ENCODE results near the gene CDC14B.

GRCh38 chr9:96603305-96604003, 16.2 kb downstream of the CDC14B start:
- TF ChIP-seq, protein P1, sequence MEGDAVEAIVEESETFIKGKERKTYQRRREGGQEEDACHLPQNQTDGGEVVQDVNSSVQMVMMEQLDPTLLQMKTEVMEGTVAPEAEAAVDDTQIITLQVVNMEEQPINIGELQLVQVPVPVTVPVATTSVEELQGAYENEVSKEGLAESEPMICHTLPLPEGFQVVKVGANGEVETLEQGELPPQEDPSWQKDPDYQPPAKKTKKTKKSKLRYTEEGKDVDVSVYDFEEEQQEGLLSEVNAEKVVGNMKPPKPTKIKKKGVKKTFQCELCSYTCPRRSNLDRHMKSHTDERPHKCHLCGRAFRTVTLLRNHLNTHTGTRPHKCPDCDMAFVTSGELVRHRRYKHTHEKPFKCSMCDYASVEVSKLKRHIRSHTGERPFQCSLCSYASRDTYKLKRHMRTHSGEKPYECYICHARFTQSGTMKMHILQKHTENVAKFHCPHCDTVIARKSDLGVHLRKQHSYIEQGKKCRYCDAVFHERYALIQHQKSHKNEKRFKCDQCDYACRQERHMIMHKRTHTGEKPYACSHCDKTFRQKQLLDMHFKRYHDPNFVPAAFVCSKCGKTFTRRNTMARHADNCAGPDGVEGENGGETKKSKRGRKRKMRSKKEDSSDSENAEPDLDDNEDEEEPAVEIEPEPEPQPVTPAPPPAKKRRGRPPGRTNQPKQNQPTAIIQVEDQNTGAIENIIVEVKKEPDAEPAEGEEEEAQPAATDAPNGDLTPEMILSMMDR (IDR thresholded peaks at IDR 0.05) = no peak
- TF ChIP-seq POLR2A (IDR thresholded peaks at IDR 0.05) = no peak

Data from lower leg skin (tissue), 3 donors.